ENCODE data around the gene TANC1.

The TANC1 gene

DNA sequence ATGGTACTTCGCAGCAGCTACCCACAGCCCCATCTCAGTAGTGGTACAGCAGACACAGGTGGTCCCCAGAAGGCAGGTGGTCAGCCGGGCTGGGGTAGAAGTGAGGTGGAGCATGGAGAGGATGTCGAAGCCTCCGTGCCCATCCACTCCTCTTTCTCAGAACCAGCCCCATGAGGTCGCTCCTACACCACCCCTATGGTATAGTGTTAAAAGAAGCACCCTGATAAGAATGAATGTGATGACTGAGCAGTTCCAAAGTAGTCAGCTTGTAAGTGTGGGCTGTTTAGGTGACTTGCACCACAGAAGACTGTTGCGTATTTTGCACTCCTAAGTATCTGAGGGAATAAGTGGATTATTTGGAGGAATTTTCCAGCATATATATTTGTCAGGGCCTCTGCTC lies 206.7 kb downstream of the TANC1 start:
- no peak for DNase-seq

DNA sequence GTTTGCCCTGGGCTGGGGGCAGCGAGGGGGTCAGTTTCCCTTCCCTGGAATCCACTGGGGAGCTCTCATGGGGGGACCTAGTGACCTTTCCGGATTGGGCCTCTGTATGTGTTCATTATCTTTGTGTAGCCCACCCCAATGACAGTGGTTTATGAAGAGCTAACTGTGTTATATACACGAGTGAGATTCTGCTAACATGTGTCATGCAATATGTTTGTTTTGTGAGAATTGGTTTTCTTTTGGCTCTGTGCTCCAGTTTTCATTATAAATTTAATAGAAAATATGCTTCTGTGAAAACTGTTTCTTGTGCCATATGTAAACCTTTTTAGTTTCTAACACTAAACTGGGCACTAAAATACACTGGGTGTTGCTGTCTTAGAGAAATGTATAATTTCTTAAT lies 207.5 kb downstream of the TANC1 start:
- DNase-seq, result no peak

DNA sequence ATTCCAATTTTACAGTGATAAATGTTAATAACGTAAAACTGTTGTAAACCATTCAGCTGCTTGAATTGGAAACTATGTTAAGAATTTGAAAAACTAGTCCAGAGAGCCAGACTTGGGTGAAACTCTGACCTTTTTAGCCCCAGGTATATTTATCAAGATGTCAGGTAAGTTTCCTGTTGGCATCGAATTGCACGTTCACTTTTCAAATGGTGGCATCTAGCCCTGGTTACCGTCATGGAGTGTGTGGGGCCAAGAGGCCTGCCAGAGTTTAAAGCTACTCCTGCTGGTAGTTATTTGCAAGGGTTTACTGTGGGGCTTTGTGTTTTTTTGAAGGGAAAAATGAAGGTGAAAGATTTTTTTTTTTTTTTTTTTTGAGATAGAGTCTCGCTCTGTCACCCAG lies 208.1 kb downstream of the TANC1 start:
- no peak for DNase-seq

DNA sequence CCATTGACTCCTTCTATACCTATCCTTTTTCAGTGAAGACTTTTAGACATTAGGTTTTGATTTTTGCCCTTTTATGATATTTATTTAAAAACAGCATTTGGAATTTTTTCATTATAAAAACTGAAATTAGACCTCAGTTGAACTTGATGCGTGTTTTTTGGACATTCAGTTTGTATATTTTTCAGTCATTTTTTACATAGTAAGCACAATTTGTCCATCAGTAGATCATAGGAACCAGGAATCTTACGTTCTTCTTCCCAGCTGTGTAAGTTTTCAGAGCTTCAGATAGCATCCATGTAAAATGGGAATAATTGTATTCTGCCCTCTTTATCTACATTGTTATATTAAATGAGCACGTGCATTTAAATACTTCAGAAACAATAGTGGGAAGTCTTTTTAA lies 208.9 kb downstream of the TANC1 start:
- DNase-seq, result no peak

DNA sequence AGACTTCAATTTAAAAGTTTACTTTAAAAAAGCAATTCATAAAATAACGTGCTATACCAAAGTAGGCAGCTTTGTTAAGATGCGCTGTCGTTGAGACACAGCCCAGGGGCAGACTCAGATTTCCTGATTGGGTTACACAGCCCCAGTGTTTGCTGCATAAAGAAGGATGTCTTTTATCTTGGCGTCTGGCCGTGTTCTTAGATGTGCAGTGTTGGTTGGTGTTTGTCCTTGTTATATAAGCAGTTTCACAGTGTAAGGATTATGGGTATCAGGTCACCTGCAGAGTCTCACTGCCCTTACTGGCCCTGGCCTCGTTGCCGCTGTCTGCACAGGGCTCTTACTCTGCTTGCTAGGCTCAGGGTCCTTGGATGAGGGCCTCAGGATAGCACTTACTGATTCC lies 209.5 kb downstream of the TANC1 start:
- DNase-seq, result no peak

DNA sequence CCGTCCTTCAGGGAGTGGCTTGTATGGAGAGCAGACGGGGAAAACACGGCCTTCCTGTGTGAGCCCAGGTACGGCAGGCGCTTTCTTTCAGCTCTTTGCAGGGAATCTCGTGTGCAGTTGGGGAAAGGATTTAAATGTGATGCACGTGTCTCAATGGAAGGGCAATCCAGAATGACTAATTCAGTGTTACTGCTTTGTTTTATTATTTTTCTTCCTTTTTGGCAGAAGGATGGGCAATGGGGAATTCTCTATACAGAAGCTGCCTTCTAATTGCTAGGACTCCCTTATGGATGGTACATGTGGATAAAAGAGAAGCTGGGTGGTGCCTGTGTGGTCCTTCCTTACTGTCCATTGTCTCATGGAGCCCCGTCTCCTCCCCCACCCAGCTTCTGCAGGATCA lies 210.7 kb downstream of the TANC1 start:
- DNase-seq, result no peak

DNA sequence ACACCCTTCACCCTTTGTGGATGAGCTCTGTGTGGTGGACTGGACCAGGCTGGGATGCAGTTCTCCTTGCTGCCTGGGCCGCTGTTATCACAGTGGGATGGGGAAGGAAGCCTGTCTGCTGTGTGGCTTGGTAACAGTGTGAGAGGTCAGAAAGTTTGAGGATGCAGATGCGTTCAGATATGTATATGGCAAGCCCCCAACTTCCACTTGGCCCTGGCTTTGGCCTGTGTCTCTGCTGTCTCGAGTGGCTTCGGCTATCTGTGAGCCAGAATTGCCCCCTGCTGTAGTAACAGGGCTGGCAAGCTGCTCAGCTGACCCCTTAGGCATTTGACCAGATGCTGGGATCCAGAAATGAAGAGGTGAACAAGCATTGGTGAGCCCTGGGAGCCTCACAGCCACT lies 211.3 kb downstream of the TANC1 start:
- no peak for DNase-seq

DNA sequence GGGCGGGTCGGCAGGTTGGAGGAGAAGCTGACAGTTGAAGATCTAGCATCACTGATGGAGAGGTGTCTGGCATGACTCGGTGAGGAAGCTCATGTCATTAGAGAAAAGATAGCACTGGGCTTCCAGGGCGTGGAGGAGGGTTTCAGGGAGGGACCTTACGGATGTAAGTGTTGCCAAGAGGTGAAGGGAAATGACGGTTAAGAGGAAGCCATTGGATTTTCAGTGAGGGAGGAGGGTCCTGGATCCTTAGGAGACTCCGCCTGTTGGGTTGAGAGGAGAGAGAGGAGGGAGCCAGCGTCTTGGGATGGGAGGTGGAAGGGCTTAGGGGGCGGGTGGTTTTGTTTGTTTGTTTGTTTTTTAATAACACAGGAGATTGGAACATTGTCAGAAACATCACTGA lies 214.9 kb downstream of the TANC1 start:
- no peak for DNase-seq

DNA sequence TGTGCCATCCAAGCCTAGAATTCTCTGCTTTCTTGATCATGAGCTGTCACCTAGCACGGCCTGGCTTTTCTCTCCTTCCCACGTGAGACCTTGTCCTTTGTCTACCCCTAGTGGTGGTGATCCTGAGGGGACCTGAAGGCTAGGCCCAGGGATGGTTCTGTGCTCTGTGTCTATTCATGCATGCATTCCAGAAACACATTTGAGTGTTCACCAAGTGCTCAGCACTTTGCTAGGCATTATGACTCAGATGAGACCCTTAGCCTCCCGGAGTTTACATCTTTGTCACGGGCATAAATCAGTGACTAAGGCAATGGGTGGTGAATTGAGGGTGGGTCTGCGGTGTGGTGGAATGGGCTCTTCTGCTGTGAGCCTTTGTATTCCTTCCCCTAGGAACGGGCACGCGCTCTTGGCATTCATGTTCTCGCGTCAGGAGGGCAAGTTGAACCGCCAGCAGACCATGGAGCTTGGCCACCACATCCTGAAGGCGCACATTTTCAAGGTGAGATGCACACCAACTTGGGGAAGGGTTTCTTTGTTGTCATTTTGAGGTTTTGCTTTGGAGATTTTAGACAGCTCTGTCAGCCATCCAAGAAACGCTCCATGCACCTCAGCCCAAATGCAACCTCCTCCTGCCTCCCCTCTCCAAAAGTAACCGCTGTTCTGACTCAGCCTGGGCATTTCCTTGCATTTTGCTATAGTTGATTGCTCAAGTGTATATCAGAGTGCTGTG lies 217.1 kb downstream of the TANC1 start:
- peak; percentile 24 for DNase-seq

DNA sequence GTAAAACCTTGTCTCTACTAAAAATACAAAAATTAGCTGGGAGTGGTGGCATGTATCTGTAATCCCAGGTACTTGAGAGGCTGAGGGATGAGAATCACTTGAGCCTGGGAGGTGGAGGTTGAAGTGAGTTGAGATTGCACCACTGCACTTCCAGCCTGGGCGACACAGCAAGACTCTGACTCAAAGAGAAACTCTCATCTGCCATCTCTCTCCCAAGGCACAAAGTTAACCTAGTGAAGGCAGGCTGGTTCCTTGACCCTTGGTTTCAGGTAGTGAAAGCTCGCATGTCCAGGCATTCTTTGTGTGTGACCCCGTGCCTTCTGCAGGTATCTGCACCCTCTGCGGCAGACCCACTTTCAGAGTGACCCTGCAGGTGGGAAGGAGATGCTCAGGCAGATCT lies 218.0 kb downstream of the TANC1 start:
- no peak for DNase-seq

DNA sequence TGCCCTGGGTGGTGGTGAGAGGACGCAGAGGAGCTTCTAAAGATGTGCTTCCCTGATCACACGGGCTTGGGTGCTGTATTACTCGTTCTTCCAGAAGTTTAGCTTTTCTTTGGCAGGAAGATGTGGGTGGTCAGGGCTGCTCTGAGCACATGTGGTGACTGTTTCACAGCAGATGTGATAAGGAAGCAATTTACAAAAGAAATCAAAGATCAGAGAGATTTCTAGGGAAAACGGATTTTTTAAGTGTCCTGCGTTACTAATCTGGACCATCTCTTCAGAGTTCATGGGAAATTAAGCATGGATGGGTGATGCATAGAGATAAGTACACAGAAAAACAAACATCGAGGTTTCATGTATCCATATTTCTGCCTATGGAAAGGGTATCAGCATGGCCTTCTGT lies 218.7 kb downstream of the TANC1 start:
- DNase-seq, result no peak

DNA sequence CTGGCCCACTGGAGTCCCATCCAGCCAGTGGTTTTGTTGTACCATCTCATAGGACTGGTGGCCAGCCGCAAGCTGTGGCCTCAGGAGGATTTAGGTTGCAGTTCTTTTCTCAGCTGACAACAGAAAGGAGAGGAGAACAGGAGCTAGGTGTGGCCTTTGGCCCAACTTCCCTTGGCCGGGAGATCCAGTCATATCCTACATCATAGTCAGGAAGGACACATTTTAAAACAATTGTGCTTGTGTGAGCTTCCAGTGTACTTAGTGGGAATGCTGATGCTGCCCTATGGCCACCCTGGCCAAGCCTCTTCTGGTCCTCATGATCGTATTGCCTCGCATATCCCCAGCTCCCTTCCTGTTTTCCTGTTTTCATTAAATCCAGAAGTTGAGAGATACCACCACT lies 220.0 kb downstream of the TANC1 start:
- DNase-seq, result no peak

DNA sequence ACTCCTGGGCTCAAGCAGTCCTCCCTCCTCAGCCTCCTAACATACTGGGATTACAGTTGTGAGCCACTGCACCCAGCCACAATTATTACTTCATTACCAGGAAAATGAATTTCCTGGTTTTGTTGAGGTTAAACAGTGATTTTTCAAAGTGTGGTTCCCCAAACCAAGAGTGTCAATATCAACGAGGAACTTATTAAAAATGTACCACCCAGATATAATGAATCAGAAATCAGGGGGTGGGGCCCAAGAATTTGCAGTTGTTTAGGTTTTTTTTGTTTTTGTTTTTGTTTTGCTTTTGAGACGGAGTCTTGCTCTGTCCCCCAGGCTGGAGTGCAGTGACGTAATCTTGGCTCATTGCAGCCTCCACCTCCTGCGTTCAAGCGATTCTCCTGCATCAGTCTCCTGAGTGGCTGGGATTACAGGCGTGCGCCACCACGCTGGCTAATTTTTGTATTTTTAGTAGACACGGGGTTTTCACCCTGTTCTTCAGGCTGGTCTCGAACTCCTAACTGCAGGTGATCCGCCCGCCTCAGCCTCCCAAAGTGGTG lies 224.0 kb downstream of the TANC1 start:
- DNase-seq, result no peak

DNA sequence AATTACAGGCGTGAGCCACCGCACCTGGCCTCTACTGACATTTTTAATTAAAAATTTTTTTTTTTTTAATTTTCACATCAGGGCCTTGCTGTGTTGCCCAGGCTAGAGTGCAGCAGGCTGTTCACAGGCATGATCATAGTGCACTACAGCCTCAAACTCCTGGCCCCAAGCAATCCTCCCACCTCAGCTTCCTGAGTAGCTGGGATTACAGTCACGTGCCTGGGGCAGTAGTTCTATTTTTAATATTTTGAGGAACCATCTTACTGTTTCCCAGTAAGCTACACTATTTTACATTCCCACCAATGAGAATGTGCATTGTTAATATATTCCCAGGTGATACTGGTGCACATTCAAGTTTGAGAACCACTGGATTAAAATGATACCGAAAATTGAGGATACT lies 225.4 kb downstream of the TANC1 start:
- DNase-seq, result no peak

DNA sequence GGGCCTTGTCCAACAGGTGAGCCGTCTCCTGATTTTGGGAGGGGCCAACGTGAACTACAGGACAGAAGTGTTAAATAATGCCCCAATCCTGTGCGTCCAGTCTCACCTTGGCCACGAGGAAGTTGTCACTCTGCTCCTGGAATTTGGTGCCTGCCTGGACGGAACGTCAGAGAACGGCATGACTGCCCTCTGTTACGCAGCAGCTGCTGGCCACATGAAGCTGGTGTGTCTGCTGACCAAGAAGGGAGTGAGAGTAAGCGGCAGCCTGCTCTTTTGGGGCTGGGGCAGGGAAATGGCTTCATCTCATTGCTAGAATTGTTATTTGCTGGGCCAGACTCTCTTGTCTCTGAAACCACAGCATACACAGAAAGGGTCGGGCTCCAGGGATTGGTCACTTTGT lies 225.8 kb downstream of the TANC1 start:
- no peak for DNase-seq

DNA sequence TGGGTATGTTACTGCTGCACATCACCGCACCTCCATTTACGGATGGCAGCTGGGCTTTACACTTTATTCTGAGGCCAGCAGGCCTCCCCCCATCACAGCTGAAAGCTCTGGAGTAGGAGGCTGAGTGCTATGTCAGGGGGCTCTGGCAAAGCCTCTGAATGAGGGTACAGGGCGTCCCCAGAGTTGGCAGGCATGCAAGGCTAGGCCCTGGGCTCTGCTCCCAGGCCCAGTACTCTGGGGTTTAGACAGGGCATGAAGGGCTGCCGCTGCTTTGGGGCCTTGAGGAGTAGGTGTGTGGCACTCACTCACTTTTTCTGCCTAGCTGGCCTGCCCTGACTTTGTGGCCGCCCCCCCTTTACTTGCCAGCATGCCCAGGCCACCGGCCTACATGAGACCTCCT lies 227.3 kb downstream of the TANC1 start:
- DNase-seq, result no peak

DNA sequence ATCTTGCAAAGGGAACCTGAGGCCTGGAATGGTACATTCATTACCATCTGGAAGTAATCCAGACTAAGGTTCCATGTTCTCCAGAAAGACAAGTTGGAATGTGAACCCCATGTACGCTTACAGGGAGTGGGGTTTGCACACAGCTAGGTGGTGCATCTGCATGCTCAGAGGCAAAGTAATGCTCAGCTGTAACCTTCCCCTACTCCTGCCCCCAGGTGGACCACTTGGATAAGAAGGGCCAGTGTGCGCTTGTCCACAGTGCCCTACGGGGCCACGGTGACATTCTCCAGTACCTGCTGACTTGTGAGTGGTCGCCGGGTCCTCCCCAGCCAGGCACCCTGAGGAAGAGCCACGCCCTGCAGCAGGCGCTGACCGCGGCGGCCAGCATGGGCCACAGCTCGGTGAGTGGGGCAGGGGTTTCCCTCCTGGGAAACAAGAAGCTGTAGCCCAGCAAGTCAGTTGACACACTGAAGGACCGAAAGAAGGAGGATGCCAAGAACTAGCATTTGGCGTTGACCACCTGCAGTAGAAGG lies 228.0 kb downstream of the TANC1 start:
- DNase-seq, result no peak

DNA sequence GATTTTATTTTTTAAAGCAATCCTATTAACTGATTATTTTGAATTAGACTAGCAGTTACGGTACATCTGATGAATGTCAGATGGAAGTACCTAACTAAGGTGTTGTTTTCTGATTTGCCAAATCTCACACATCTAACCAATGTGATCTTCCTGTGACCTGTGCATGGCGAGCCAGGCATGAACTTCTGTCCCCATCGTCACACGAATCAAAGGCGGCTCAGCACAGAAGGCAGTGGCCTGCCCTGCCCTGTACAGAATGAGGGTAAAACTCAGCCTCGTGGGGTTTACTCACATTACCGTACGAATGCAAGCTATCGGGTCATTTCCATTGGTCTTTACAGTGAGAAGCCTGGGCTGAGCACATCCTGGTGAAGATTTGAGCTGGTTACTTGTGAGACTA lies 230.8 kb downstream of the TANC1 start:
- DNase-seq, result no peak

DNA sequence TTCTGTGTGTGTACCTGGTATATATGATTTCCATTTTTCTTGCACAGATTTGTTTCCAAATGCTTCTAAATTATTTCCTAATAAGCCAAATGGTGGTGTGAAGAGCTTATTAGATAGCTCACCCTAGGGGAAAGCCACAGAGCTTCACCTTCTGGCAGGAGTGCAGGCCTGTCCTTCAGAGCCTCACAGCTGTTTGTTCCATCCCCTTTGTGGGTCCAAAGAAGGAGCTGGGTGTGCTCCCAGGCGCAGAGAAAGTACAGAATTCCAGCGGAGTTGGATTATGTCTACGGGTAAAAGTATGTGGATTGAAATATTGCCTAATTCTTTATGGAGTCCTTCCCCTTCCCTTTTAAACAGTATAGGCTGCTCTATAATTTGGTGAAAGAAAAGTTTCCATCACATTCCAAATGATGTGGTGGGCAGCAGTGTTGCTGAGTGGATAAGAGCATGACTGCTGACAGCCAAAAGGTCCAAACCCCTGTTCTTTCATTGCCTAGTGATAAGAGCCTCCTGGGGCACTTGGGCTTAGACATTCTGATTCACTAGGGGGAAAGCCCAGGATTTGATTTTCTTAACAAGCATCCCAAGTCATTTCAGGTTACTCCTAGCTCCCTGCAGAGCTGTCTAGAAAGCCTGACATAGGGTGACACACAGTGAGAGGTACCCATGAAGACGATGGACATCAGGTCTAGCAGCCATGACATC lies 231.5 kb downstream of the TANC1 start:
- no peak for DNase-seq

DNA sequence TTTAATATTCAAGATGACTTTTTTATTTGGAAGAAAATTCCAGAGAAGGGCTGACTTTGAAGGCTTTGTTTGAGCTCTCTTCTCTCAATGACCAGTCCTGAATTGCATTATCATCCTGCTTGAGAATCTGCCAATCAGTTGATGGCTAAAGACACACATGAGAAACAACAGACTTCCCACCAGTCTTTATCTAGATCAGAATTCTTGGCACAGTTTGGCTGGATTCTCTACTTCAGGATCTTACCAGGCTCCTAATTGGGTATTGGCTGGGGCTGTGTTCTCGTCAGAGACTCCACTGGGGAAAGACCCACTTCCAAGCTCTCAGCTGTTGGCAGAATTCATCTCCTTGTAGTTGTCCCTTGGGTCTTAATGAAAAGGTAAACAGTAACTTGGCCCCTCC lies 232.1 kb downstream of the TANC1 start:
- no peak for DNase-seq

DNA sequence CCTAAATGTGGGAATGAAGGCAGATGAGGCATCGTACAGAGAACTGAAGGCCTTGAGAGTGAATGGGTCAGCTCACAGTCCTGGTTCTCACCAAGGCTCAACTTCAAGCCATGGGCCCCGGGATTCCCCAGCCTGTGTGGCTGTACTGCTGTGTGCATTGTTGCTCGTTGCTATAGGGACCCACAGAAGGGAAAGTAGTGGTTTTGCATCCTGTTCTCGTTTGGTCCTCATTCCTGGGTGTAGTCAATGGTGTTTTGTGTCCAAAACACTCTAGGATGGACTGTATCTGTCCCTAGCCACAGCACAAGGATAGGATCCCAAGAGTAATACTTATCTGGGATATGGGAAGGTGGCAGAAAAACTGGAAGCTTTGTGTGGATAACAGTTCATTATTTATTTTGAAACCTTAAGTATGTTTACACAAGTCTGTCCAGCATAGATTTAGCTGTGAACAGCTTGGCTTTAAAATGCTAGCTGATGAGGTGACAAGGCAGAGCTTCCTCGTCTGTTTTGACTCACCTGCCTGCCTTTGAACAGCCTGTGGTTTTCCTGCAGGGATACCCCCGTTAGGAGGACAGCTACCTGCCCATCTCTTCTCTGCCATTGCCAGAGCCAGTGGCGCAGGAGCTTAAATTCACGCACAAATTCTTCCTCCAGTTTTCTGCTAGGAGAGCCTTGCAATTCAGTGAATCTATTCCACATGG lies 233.1 kb downstream of the TANC1 start:
- peak; percentile 55 for DNase-seq

DNA sequence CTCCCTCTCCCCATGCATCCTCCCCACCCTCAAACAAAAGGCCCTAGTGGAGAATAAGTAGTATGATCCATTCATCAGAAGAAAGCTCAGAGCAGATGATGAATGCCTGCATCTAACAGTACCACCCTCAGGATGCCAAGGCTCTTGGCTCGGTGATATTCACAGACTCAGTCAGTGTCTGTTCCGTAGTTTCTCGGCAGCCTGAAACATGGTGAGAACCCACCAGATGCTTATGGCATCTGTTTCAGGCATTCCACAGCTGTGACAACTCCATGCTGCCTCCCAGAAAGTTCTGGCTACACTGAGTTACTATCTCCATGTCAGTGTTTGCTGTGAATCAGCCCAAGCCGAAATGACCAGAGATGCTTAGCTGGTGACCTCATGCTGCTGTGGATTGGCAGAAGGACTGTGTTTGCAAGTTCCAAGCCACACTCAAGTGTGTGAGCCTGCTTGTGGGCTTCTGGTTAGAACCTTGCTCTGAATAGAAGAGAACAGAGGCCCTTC lies 234.2 kb downstream of the TANC1 start:
- no peak for DNase-seq

DNA sequence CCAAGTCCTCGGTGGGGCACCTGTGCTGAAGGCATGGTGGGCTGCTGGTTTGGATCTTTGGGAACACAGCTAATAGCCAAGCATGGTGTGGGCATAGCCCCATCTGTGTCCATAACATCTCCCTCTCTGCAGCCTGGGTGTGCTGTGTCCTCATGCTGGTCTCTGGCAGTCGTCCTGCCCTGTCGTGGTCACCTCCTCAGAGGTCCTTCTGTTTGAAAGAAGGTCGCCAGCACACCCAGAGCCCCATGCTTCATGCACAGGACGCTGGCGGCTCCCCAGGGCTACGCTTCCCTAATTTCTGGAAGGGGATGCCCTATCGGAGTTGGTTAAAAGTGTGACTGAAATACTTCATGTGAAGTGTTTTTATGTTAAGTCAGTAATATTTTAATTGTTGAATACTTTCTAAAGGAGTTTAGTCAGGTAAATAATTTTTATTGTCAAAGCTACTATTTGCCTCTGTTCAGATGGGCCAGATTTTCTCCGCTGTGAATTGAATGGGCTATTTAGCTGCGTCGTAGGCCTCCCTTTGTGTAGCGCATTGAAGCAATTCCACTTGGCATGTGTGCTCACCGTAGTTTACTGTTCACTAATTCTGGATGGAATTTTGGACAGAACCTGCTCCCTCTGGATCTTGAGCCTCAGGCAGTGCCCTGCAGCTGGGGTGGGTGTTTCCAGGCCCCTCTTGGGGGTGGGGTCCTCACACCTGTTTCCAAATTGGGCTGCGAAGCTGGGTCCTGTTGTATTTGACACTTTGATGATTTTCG lies 236.1 kb downstream of the TANC1 start:
- no peak for DNase-seq
